Measurements from ENCODE around the gene PEX12.

The PEX12 gene

DNA sequence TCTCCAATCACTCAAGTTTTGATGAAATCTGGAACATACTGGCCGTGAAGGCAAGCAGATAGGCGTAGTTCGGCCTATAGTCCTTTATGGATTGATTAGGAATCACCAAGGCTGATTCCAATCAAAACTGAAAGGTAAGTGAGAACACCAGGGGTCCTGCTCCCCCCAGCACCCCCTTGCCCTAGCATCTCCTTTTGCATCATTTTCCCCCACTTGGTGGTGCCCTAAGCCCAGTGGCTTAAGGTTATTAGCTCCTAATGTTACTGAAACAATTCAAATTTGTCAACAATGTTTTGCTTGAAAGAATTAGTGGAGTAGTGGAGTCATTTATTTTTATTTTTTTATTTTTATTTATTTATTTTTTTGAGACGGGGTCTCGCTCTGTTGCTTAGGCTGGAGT is 22.7 kb downstream of the PEX12 start:
- no peak overlapping the region for H3K9ac ChIP-seq (ENCODE audit: low read length)
- no peaks in the 10 kb centered on the region for H3K4me1 ChIP-seq (ENCODE audit: low read length)
- TF ChIP-seq EZH2 (optimal IDR thresholded peaks at IDR 0.05; ENCODE audit: low read depth, low read length) (no peak), EZH2phosphoT487 (IDR thresholded peaks at IDR 0.05; ENCODE audit: low read length) (no peak)
- TF ChIP-seq, protein P1, sequence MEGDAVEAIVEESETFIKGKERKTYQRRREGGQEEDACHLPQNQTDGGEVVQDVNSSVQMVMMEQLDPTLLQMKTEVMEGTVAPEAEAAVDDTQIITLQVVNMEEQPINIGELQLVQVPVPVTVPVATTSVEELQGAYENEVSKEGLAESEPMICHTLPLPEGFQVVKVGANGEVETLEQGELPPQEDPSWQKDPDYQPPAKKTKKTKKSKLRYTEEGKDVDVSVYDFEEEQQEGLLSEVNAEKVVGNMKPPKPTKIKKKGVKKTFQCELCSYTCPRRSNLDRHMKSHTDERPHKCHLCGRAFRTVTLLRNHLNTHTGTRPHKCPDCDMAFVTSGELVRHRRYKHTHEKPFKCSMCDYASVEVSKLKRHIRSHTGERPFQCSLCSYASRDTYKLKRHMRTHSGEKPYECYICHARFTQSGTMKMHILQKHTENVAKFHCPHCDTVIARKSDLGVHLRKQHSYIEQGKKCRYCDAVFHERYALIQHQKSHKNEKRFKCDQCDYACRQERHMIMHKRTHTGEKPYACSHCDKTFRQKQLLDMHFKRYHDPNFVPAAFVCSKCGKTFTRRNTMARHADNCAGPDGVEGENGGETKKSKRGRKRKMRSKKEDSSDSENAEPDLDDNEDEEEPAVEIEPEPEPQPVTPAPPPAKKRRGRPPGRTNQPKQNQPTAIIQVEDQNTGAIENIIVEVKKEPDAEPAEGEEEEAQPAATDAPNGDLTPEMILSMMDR (IDR thresholded peaks at IDR 0.05; ENCODE audit: low read length) = peak; percentile 23
- H3K4me2 ChIP-seq (ENCODE audit: low read depth, low read length) = no peak overlapping the region
- no peak overlapping the region for H2AFZ ChIP-seq (ENCODE audit: low read length)
- H3K27me3 ChIP-seq (replicated peaks; ENCODE audit: insufficient read depth, low read length) = no peaks in the 10 kb centered on the region
- H3K9me2 ChIP-seq (replicated peaks; ENCODE audit: insufficient read depth, low read length) = no peaks in the 10 kb centered on the region
- H3K36me3 ChIP-seq (replicated peaks; ENCODE audit: insufficient read depth, low read length) = no peaks in the 10 kb centered on the region
- no peaks in the 10 kb centered on the region for H3K79me2 ChIP-seq (ENCODE audit: low read length)
- H4K20me1 ChIP-seq (ENCODE audit: insufficient read depth, low read length) = no peaks in the 10 kb centered on the region
- no peaks in the 10 kb centered on the region for H3K9me3 ChIP-seq (replicated peaks; ENCODE audit: insufficient read depth, low read length)
- no peaks in the 10 kb centered on the region for H3F3A ChIP-seq (ENCODE audit: insufficient read depth, low read length)
- no peak for DNase-seq
- no peak overlapping the region for H3K4me3 ChIP-seq (ENCODE audit: low read length)
- H3K27ac ChIP-seq (ENCODE audit: low read length) = no peak overlapping the region

DNA sequence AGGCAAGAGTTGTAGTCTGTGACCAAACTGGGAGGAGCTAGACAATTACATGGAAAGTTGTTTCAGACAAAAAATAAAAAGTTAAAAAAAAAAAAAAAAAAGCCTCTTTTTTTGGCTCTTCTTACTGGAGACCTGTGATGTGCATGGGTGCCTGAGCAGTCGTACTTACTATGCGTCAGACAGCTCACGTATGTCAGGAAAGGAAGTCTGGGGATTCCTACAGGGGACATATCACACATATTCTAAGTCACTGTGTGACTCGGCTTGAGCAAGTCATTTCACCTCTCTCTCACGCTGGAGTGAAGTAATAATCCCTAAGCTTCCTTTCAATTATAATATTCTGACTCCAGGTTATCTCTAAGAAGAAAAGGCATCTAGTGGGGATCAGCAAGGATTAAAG is 23.7 kb downstream of the PEX12 start:
- Histone ChIP-seq H3K9me2 (replicated peaks; ENCODE audit: insufficient read depth, low read length) (no peaks in the 10 kb centered on the region), H3K4me3 (ENCODE audit: low read length) (no peak overlapping the region), H3K36me3 (replicated peaks; ENCODE audit: insufficient read depth, low read length) (no peaks in the 10 kb centered on the region), H3K27ac (ENCODE audit: low read length) (no peak overlapping the region), H4K20me1 (ENCODE audit: insufficient read depth, low read length) (no peaks in the 10 kb centered on the region), H3K4me1 (ENCODE audit: low read length) (no peaks in the 10 kb centered on the region), H3K9ac (ENCODE audit: low read length) (no peak overlapping the region), H3F3A (ENCODE audit: insufficient read depth, low read length) (no peaks in the 10 kb centered on the region), H3K4me2 (ENCODE audit: low read depth, low read length) (no peak overlapping the region), H2AFZ (ENCODE audit: low read length) (no peak overlapping the region), H3K27me3 (replicated peaks; ENCODE audit: insufficient read depth, low read length) (no peaks in the 10 kb centered on the region), H3K9me3 (replicated peaks; ENCODE audit: insufficient read depth, low read length) (no peaks in the 10 kb centered on the region), H3K79me2 (ENCODE audit: low read length) (no peaks in the 10 kb centered on the region)
- DNase-seq = no peak
- no peak for TF ChIP-seq EZH2phosphoT487 (IDR thresholded peaks at IDR 0.05; ENCODE audit: low read length)
- no peak for TF ChIP-seq EZH2 (optimal IDR thresholded peaks at IDR 0.05; ENCODE audit: low read depth, low read length)
- TF ChIP-seq, protein P1 (IDR thresholded peaks at IDR 0.05; ENCODE audit: low read length) = no peak

DNA sequence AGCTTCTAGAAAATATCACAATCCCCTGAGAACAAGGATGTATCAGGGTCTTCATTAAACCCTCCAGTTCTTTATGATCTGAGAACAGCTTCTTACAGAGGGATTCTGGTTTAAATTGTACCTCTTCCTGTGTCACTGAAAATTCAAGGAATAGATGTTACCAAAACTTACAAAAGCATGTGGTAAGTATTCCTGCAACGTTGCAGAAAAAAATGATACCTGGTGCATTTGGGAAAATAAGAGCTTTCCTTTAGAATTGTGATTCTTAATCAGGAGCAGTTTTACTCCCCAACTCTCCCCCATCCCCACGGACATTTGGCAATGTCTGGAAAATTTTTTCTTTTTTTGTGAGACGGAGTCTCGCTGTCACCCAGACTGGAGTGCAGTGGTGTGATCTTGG is 25.1 kb downstream of the PEX12 start:
- Histone ChIP-seq H3K79me2 (ENCODE audit: low read length) (no peaks in the 10 kb centered on the region), H2AFZ (ENCODE audit: low read length) (no peak overlapping the region), H3K27ac (ENCODE audit: low read length) (no peak overlapping the region), H3K4me2 (ENCODE audit: low read depth, low read length) (no peak overlapping the region), H3K36me3 (replicated peaks; ENCODE audit: insufficient read depth, low read length) (no peaks in the 10 kb centered on the region), H3K9me3 (replicated peaks; ENCODE audit: insufficient read depth, low read length) (no peaks in the 10 kb centered on the region), H3F3A (ENCODE audit: insufficient read depth, low read length) (no peaks in the 10 kb centered on the region), H4K20me1 (ENCODE audit: insufficient read depth, low read length) (no peaks in the 10 kb centered on the region), H3K4me3 (ENCODE audit: low read length) (no peak overlapping the region), H3K4me1 (ENCODE audit: low read length) (no peaks in the 10 kb centered on the region), H3K9ac (ENCODE audit: low read length) (no peak overlapping the region), H3K9me2 (replicated peaks; ENCODE audit: insufficient read depth, low read length) (no peaks in the 10 kb centered on the region), H3K27me3 (replicated peaks; ENCODE audit: insufficient read depth, low read length) (no peaks in the 10 kb centered on the region)
- TF ChIP-seq EZH2phosphoT487 (IDR thresholded peaks at IDR 0.05; ENCODE audit: low read length) (no peak), EZH2 (optimal IDR thresholded peaks at IDR 0.05; ENCODE audit: low read depth, low read length) (no peak)
- TF ChIP-seq, protein P1 (IDR thresholded peaks at IDR 0.05; ENCODE audit: low read length) = no peak
- DNase-seq = no peak
